Panc1 (cell line): Measurements from ENCODE around the gene KRT15. TPM values are rescaled to one million over a fixed set of nuclear protein-coding genes. Genes with fewer than 3 reads are reported as not detected.
A peak's percentile ranks its signal among the peaks of the same experiment; 100 is the strongest.

Experiments
- ATAC-seq: fragments of 200-7000 bp; cut with Tn5 transposase; 2 replicates; pipeline ENCODE4 v1.9.1; 2020; ENCODE audit warnings: mild to moderate bottlenecking, moderate library complexity
- BruUV-seq: library from RNA; stranded (reverse); fragments of 400-500 nt; replicated peaks from 2 replicates; lab custom pipeline; 2021; lab: Mats Ljungman, UMichigan
- CTCF ChIA-PET: fragments of 300-600 bp; sonication (Branson Sonifier 250); formaldehyde crosslinking; loops from one replicate; lab custom pipeline; 2022; ENCODE audit warnings: antibody characterized with exemption; lab: Charles Lee
- POLR2A ChIA-PET: fragments of 300-600 bp; sonication (Branson Sonifier 250); formaldehyde crosslinking; loops from one replicate; lab custom pipeline; 2022; ENCODE audit warnings: antibody characterized with exemption; lab: Charles Lee
- DNase-seq: peaks from one replicate; pipeline ENCODE4 v3.0.0-alpha.2; 2010; ENCODE audit warnings: low read depth, low spot score
- H3K27ac ChIP-seq: 2 replicates; pipeline ENCODE4 v1.5.1; 2011; ENCODE audit warnings: mild to moderate bottlenecking, low read length, inconsistent platforms
- H3K27me3 ChIP-seq: fragments of 200-500 bp; sonication (Bioruptor generic); 2 replicates; pipeline ENCODE4 v1.6.0; 2014; ENCODE audit warnings: low read length, inconsistent platforms; ENCODE audit not compliant: control insufficient read depth, insufficient read depth
- H3K36me3 ChIP-seq: fragments of 200-500 bp; sonication (Bioruptor generic); 2 replicates; pipeline ENCODE4 v1.5.1; 2014; ENCODE audit warnings: inconsistent platforms, mild to moderate bottlenecking, low read length, moderate library complexity; ENCODE audit not compliant: control insufficient read depth, insufficient read depth
- H3K4me1 ChIP-seq: 2 replicates; pipeline ENCODE4 v1.5.1; 2011; ENCODE audit warnings: inconsistent platforms, mild to moderate bottlenecking, low read length, moderate library complexity; ENCODE audit not compliant: control insufficient read depth, insufficient read depth
- H3K4me3 ChIP-seq, 2 experiments: 2 replicates each; pipeline ENCODE4 v1.5.1; 2011 to 2012; ENCODE audit warnings: low read depth in 2 of 2, low read length in 2 of 2, mild to moderate bottlenecking in 2 of 2, inconsistent platforms in 1 of 2, moderate library complexity in 1 of 2
- H3K9me3 ChIP-seq: fragments of 200-500 bp; sonication (Bioruptor generic); 2 replicates; pipeline ENCODE4 v1.5.1; 2014; ENCODE audit warnings: low read depth, mild to moderate bottlenecking, inconsistent platforms, low read length, moderate library complexity; ENCODE audit not compliant: control insufficient read depth, insufficient read depth
- POLR2AphosphoS5 ChIP-seq: IDR thresholded peaks from 2 replicates; pipeline ENCODE4 v1.6.1; 2012; ENCODE audit warnings: mild to moderate bottlenecking, low read depth, low read length, moderate library complexity
- SIN3A ChIP-seq: IDR thresholded peaks from 2 replicates; pipeline ENCODE4 v1.6.1; 2012; ENCODE audit warnings: low read depth, mild to moderate bottlenecking, low read length, moderate library complexity, borderline replicate concordance; ENCODE audit not compliant: insufficient read depth
- TCF7L2 ChIP-seq: IDR thresholded peaks from 2 replicates; pipeline ENCODE4 v1.6.1; 2011; ENCODE audit warnings: mild to moderate bottlenecking, low read depth, low read length, inconsistent platforms
- in situ Hi-C: cut with HindIII; loops from 2 replicates; pipeline ENCODE4 v1.10.0; 2016; ENCODE audit warnings: low sequenced_read_pairs, low pct_unique_long_range_greater_than_20kb
- intact Hi-C: fragments of 100-400 bp; cut with micrococcal nuclease; formaldehyde crosslinking; loops from one replicate; pipeline ENCODE4 v1.10.0; 2022; ENCODE audit not compliant: unreplicated experiment
- total RNA-seq: library from RNA; stranded (reverse); gene quantifications from one replicate; pipeline ENCODE4 v1.2.1, GENCODE V29; 2021; ENCODE audit not compliant: unreplicated experiment
- TF ChIP-seq, protein P1 (sequence below): fragments of 450-650 bp; IDR thresholded peaks from 2 replicates; pipeline ENCODE4 v1.5.1; 2017; ENCODE audit warnings: mild to moderate bottlenecking
- TF ChIP-seq, protein P2 (sequence below), 2 experiments: IDR thresholded peaks; 2 replicates each; pipeline ENCODE4 v1.6.1; 2011 to 2012; ENCODE audit warnings: low read depth in 2 of 2, control low read depth in 1 of 2, low read length in 1 of 2, mild to moderate bottlenecking in 1 of 2, moderate library complexity in 1 of 2; ENCODE audit not compliant: insufficient read depth in 1 of 2

KRT15 gene
- total RNA-seq, 1 experiment from 2014 or later = 70.4 TPM

DNA sequence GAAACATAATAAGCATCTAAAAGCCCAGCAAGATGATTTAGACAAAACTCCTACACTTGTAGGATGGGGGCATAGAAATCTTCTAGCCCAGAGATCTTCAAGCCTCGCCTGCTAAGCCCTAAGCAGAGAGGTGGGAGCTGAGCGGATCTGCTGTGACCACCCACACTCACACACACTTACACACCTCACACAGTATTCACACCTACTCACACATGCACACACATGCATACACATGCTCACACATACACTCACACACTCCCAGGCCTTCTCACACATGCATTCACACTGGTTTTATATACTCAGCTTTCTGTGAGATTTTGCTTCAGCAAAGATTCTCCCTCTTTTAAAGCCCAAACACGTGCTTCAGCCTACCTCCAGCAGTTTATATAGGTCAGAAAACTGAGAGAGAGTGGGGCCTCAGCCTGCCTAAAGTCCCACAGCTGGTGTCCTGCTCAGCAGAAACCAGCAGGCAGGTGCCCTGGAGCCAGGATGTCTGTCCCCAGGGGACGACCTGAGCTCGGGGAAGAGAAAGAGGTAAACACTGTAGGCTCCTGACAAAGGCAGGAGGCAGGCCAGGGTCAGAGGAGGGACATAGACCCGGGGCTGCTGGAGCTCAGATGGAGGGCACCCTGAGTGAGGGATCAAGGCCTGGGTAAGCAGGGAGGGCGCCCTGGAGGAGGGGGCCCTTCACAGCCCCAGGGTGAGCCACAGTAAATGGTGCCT lies 21.4 kb upstream of the KRT15 start:
- ATAC-seq (no peak), DNase-seq (no peak)
- Histone ChIP-seq H3K36me3 (no peaks in the 10 kb centered on the region), H3K9me3 (no peaks in the 10 kb centered on the region), H3K27ac (peak overlapping the region; percentile 77), H3K4me1 (peaks cover 66% of the 10 kb centered on the region), H3K27me3 (no peaks in the 10 kb centered on the region), H3K4me3 (no peak overlapping the region)
- TF ChIP-seq POLR2AphosphoS5 = no peak
- no peak for TF ChIP-seq TCF7L2
- TF ChIP-seq, protein P1, sequence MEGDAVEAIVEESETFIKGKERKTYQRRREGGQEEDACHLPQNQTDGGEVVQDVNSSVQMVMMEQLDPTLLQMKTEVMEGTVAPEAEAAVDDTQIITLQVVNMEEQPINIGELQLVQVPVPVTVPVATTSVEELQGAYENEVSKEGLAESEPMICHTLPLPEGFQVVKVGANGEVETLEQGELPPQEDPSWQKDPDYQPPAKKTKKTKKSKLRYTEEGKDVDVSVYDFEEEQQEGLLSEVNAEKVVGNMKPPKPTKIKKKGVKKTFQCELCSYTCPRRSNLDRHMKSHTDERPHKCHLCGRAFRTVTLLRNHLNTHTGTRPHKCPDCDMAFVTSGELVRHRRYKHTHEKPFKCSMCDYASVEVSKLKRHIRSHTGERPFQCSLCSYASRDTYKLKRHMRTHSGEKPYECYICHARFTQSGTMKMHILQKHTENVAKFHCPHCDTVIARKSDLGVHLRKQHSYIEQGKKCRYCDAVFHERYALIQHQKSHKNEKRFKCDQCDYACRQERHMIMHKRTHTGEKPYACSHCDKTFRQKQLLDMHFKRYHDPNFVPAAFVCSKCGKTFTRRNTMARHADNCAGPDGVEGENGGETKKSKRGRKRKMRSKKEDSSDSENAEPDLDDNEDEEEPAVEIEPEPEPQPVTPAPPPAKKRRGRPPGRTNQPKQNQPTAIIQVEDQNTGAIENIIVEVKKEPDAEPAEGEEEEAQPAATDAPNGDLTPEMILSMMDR = no peak
- no peak for TF ChIP-seq SIN3A
- TF ChIP-seq, protein P2, sequence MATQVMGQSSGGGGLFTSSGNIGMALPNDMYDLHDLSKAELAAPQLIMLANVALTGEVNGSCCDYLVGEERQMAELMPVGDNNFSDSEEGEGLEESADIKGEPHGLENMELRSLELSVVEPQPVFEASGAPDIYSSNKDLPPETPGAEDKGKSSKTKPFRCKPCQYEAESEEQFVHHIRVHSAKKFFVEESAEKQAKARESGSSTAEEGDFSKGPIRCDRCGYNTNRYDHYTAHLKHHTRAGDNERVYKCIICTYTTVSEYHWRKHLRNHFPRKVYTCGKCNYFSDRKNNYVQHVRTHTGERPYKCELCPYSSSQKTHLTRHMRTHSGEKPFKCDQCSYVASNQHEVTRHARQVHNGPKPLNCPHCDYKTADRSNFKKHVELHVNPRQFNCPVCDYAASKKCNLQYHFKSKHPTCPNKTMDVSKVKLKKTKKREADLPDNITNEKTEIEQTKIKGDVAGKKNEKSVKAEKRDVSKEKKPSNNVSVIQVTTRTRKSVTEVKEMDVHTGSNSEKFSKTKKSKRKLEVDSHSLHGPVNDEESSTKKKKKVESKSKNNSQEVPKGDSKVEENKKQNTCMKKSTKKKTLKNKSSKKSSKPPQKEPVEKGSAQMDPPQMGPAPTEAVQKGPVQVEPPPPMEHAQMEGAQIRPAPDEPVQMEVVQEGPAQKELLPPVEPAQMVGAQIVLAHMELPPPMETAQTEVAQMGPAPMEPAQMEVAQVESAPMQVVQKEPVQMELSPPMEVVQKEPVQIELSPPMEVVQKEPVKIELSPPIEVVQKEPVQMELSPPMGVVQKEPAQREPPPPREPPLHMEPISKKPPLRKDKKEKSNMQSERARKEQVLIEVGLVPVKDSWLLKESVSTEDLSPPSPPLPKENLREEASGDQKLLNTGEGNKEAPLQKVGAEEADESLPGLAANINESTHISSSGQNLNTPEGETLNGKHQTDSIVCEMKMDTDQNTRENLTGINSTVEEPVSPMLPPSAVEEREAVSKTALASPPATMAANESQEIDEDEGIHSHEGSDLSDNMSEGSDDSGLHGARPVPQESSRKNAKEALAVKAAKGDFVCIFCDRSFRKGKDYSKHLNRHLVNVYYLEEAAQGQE (IDR thresholded peaks at IDR 0.05; ENCODE audit: insufficient read depth in 1 of 2, low read depth in 2 of 2, low read length in 1 of 2) = no peak
- CTCF ChIA-PET = interaction anchor here (0.6 to 2.1 kb wide), 4 partner anchors 9 to 716 kb away, joined by 3 to 9 read pairs (median 4); no protein-coding TSS in a partner anchor
- in situ Hi-C loops = loop anchor here (25.0 kb wide), 1 partner anchor 97 kb away; no protein-coding TSS in a partner anchor
- POLR2A ChIA-PET = interaction anchor here (0.5 to 0.7 kb wide), 2 partner anchors 140 to 721 kb away, joined by 5 to 9 read pairs; no protein-coding TSS in a partner anchor
- no TSS peak for BruUV-seq
- intact Hi-C loops = no loop called here

DNA sequence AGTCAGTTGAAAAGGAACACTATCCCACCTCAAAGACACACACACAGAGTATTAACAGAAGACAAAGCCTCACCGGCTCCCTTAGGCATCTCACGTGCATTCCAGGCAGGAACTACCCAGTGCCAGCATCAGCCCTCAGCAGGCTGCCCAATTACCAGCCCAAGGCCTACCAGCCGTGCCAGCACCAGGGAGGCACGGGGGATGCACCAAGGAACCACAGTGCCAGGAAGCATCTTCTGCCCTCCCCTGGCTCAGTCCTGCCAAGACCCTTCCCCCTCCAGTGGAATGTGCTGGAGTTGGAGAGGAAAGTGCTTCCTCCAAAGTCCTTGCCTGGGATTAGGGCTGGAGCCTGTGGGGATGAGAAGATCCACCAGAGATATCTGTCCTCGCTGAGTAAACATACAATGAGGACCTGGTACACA lies 20.4 kb upstream of the KRT15 start:
- in situ Hi-C loops = loop anchor here (25.0 kb wide), 1 partner anchor 98 kb away; no protein-coding TSS in a partner anchor
- CTCF ChIA-PET = interaction anchor here (0.6 to 2.1 kb wide), 2 partner anchors 10 to 109 kb away, joined by 7 to 9 read pairs; no protein-coding TSS in a partner anchor

More for the DNA sequence above, 20.4 kb upstream of the KRT15 start:
- DNase-seq = no peak
- no peak overlapping the region for H3K4me3 ChIP-seq
- H3K27ac ChIP-seq = peak overlapping the region; percentile 79
- intact Hi-C loops = no loop called here
- BruUV-seq = no TSS peak
- no peaks in the 10 kb centered on the region for H3K9me3 ChIP-seq
- H3K4me1 ChIP-seq = peaks cover 59% of the 10 kb centered on the region
- no peaks in the 10 kb centered on the region for H3K27me3 ChIP-seq
- H3K36me3 ChIP-seq = no peaks in the 10 kb centered on the region
- TF ChIP-seq, protein P1 = no peak
- TF ChIP-seq POLR2AphosphoS5 (no peak), TCF7L2 (no peak), SIN3A (no peak)
- TF ChIP-seq, protein P2 (IDR thresholded peaks at IDR 0.05; ENCODE audit: insufficient read depth in 1 of 2, low read depth in 2 of 2, low read length in 1 of 2) = no peak
- ATAC-seq = peak; percentile 62
- POLR2A ChIA-PET = interaction anchor here (0.7 kb wide), 1 partner anchor 719 kb away, joined by 5 read pairs; no protein-coding TSS in a partner anchor
